ENCODE data around the gene NAV2. TPM values are rescaled to one million over a fixed set of nuclear protein-coding genes. Genes with fewer than 3 reads are reported as not detected.

NAV2 gene
- total and polyA plus RNA-seq, 5 donors = 4.4 to 12.9 (median 8.6) TPM

DNA sequence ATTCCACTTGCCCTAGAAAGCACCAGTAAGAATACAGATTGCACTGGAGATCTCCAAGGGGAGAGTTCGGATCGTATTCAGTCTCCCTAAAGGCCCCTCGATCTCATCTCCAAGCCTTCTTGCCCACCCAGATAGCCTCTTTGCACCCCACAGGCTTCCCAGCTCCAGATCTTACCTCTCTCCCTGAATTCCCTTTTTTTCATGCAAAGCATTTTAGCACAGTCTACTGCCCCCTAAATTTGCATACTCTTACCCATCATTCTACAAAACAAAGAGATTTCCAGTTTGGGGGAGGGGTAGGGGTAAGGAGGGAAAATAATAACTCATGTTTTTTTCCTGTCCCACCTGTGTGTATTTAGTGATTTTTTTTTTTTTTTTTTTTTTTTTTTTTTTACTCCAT lies 105.2 kb downstream of the NAV2 start:
- WGBS = 78% methylated on average over 3 of the region's 3 CpGs
- H3K4me1 ChIP-seq (ENCODE audit: control insufficient read depth, insufficient read depth, low read length) = peaks cover 11% of the 10 kb centered on the region
- H3K27ac ChIP-seq (ENCODE audit: low read length) = no peak overlapping the region
- no peak overlapping the region for H3K4me3 ChIP-seq (ENCODE audit: low read length)
- no peaks in the 10 kb centered on the region for H3K27me3 ChIP-seq (ENCODE audit: control insufficient read depth, insufficient read depth)
- no peak for ATAC-seq
- H3K9me3 ChIP-seq (ENCODE audit: control insufficient read depth, low read length) = no peaks in the 10 kb centered on the region
- DNase-seq = no peak
- intact Hi-C loops (cut with DNase I) = loop anchor here in 1 of 4 donors (10.0 kb wide), 1 partner anchor 87 kb away; no protein-coding TSS in a partner anchor

DNA sequence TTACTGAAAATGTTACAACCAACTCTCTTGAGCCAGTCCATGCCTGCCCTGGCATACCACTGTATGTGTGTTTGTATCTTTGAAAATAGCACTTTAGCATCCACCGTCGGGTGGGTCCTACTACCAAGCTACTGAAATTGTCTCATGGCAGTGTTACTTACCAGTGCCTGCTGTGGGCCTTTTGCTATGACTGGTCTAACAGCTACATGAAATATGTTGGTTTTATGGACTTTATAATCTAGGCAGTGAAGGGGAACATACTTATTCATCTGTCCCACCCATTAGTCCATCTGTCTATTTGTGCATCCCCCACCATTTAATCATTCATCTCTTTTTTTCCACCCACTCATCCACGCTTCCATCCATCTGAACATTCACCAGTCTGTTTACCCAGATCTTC lies 106.0 kb downstream of the NAV2 start:
- peaks cover 12% of the 10 kb centered on the region for H3K4me1 ChIP-seq (ENCODE audit: control insufficient read depth, insufficient read depth, low read length)
- no peak overlapping the region for H3K4me3 ChIP-seq (ENCODE audit: low read length)
- intact Hi-C loops (cut with DNase I) = loop anchor here in 1 of 4 donors (10.0 kb wide), 1 partner anchor 86 kb away; no protein-coding TSS in a partner anchor
- no peak overlapping the region for H3K27ac ChIP-seq (ENCODE audit: low read length)
- H3K27me3 ChIP-seq (ENCODE audit: control insufficient read depth, insufficient read depth) = no peaks in the 10 kb centered on the region
- 90% methylated on average over 3 of the region's 3 CpGs for WGBS
- no peaks in the 10 kb centered on the region for H3K9me3 ChIP-seq (ENCODE audit: control insufficient read depth, low read length)
- no peak for DNase-seq
- ATAC-seq = no peak

- Histone ChIP-seq H3K27me3 (ENCODE audit: control insufficient read depth, insufficient read depth) (no peaks in the 10 kb centered on the region), H3K9me3 (ENCODE audit: control insufficient read depth, low read length) (no peaks in the 10 kb centered on the region), H3K27ac (ENCODE audit: low read length) (no peak overlapping the region), H3K4me3 (ENCODE audit: low read length) (no peak overlapping the region), H3K4me1 (ENCODE audit: control insufficient read depth, insufficient read depth, low read length) (peaks cover 12% of the 10 kb centered on the region)
- no peak for ATAC-seq
- no peak for DNase-seq
- intact Hi-C loops (cut with DNase I) = loop anchor here in 1 of 4 donors (10.0 kb wide), 1 partner anchor 86 kb away; no protein-coding TSS in a partner anchor
- WGBS = 83% methylated on average over 2 of the region's 2 CpGs
Measured at GRCh38 chr11:19819148-19819547, 106.5 kb downstream of the NAV2 start.

DNA sequence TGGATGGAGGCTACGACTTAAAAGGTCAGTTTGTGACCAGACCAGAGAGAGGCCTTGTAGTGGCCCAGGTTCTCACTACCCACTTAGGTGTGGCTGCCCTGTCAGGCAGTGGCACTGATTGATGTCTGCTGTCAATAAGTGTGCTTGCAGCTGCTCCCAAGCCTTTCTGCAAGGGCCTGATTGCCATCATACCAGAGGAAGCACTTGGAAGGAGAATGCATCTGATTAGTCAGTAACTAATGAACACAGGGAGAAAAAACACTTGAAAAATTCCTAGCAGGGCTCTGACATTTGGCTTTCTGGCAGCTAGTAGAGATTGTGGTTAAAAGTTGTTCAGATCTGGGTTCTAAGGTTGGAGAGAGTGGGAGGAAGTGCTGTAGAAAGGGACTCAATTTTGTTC lies 107.5 kb downstream of the NAV2 start:
- Histone ChIP-seq H3K9me3 (ENCODE audit: control insufficient read depth, low read length) (no peaks in the 10 kb centered on the region), H3K27ac (ENCODE audit: low read length) (no peak overlapping the region), H3K4me1 (ENCODE audit: control insufficient read depth, insufficient read depth, low read length) (peaks cover 8% of the 10 kb centered on the region), H3K4me3 (ENCODE audit: low read length) (no peak overlapping the region), H3K27me3 (ENCODE audit: control insufficient read depth, insufficient read depth) (no peaks in the 10 kb centered on the region)
- no peak for DNase-seq
- 86% methylated on average over 1 of the region's 1 CpG for WGBS
- ATAC-seq = no peak
- intact Hi-C loops (cut with DNase I) = no loop called here

- WGBS = 86% methylated on average over 1 of the region's 1 CpG
- Histone ChIP-seq H3K4me3 (ENCODE audit: low read length) (no peak overlapping the region), H3K27me3 (ENCODE audit: control insufficient read depth, insufficient read depth) (no peaks in the 10 kb centered on the region), H3K4me1 (ENCODE audit: control insufficient read depth, insufficient read depth, low read length) (peaks cover 4% of the 10 kb centered on the region), H3K9me3 (ENCODE audit: control insufficient read depth, low read length) (no peaks in the 10 kb centered on the region), H3K27ac (ENCODE audit: low read length) (no peak overlapping the region)
- intact Hi-C loops (cut with DNase I) = no loop called here
- ATAC-seq (no peak), DNase-seq (no peak)
Measured at GRCh38 chr11:19821412-19821875, 108.8 kb downstream of the NAV2 start.

DNA sequence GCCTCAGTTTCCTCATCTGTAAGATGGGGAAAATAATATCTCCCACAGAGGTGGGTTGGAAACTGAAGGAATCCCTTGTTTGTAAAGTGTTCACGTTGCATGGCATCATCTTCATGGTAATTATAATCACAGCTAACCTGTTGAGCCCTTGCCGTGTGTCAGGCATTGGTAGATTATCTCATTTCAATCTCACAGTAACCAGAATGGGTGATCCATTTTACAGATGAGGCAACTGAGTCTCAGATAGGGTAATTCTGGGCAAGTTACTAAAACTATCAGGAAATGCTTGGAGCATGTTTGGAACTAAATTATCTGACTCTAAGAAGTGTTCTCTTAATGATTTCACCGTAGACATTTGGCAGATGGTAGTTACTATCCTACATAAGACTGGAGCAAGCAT lies 109.4 kb downstream of the NAV2 start:
- intact Hi-C loops (cut with DNase I) = no loop called here
- no peaks in the 10 kb centered on the region for H3K27me3 ChIP-seq (ENCODE audit: control insufficient read depth, insufficient read depth)
- DNase-seq = no peak
- no peaks in the 10 kb centered on the region for H3K9me3 ChIP-seq (ENCODE audit: control insufficient read depth, low read length)
- H3K4me1 ChIP-seq (ENCODE audit: control insufficient read depth, insufficient read depth, low read length) = peaks cover 4% of the 10 kb centered on the region
- no peak overlapping the region for H3K4me3 ChIP-seq (ENCODE audit: low read length)
- no peak overlapping the region for H3K27ac ChIP-seq (ENCODE audit: low read length)
- no peak for ATAC-seq
- WGBS = 89% methylated on average over 3 of the region's 3 CpGs

- DNase-seq = no peak
- Histone ChIP-seq H3K9me3 (ENCODE audit: control insufficient read depth, low read length) (no peaks in the 10 kb centered on the region), H3K27me3 (ENCODE audit: control insufficient read depth, insufficient read depth) (no peaks in the 10 kb centered on the region), H3K4me1 (ENCODE audit: control insufficient read depth, insufficient read depth, low read length) (peaks cover 4% of the 10 kb centered on the region), H3K27ac (ENCODE audit: low read length) (no peak overlapping the region), H3K4me3 (ENCODE audit: low read length) (no peak overlapping the region)
- no peak for ATAC-seq
- intact Hi-C loops (cut with DNase I) = no loop called here
Measured at GRCh38 chr11:19822531-19822930, 109.9 kb downstream of the NAV2 start.

GRCh38 chr11:19826606-19827005 lies 114.0 kb downstream of the NAV2 start:
- Histone ChIP-seq H3K9me3 (ENCODE audit: control insufficient read depth, low read length) (no peaks in the 10 kb centered on the region), H3K27me3 (ENCODE audit: control insufficient read depth, insufficient read depth) (no peaks in the 10 kb centered on the region), H3K4me3 (ENCODE audit: low read length) (no peak overlapping the region), H3K4me1 (ENCODE audit: control insufficient read depth, insufficient read depth, low read length) (peaks cover 7% of the 10 kb centered on the region), H3K27ac (ENCODE audit: low read length) (no peak overlapping the region)
- WGBS = 75% methylated on average over 4 of the region's 4 CpGs
- DNase-seq = no peak
- intact Hi-C loops (cut with DNase I) = no loop called here
- no peak for ATAC-seq

DNA sequence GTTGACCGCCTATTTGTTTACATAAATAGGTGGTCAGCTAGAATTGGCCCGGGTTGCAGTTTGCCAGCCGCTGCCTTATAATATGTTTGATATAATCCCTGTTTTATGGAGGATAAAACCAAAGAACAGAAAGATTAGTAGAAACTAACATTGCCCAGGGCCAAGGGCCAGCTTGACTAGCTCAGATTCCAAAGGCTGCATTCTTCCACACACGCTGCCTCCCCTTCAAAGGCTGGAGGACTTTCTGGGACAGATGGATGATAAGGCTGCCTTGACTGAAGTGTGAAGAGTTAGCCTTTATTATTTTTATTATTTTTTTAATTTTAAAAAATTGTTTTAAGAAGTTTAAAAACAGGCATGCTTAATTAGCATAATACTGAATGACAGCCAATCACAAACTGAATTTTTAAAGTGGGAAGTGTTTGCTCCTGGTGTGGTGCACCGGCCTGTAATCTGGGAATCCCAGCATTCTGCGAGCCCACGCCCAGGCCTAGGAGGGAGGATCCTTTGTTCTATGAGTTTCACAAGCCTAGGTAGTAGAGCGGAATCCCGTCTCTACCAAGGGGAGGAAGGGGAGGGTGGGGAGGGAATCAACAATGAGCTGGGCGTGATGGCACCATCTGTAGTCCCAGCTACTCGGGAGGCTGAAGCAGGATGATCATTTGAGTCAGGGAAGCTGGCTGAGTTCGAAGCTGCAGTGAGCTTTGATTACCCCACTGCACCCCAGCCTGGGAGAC lies 114.9 kb downstream of the NAV2 start:
- DNase-seq (no peak), ATAC-seq (no peak)
- H3K4me1 ChIP-seq (ENCODE audit: control insufficient read depth, insufficient read depth, low read length) = peaks cover 7% of the 10 kb centered on the region
- H3K9me3 ChIP-seq (ENCODE audit: control insufficient read depth, low read length) = no peaks in the 10 kb centered on the region
- no peak overlapping the region for H3K27ac ChIP-seq (ENCODE audit: low read length)
- WGBS = 73% methylated on average over 12 of the region's 12 CpGs
- H3K27me3 ChIP-seq (ENCODE audit: control insufficient read depth, insufficient read depth) = no peaks in the 10 kb centered on the region
- H3K4me3 ChIP-seq (ENCODE audit: low read length) = no peak overlapping the region
- intact Hi-C loops (cut with DNase I) = no loop called here

DNA sequence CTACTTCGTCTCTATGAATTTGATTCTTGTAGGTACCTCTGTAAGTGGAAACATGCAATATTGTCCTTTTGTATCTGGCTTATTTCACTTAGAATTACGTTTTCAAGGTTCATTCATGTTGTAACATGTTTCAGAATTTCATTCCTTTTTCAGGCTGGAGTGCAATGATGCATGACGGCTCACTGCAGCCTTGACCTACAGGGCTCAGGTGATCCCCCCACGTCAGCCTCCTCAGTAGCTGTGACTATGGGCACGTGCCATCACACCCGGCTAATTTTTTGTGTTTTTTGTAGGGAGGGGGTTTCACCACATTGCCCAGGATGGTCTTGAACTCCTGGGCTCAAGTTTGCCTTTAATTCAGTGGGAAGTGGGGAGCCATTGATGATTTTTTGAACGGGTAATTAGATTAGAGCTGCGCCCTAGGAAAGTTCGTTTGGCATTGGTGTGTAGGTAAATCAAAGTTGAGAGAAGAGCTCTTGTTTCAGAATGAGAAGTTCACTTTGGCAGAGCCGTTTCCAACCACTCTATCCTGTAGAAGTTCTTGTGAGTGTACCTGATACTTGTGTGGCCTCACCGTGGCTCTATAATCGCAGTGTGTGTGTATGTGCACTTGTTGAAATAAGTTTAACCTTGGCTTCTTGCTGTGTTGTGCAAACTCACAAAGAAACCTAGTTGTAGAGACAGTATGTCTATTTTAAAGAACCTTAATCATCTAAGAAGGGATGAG lies 115.9 kb downstream of the NAV2 start:
- peaks cover 5% of the 10 kb centered on the region for H3K4me1 ChIP-seq (ENCODE audit: control insufficient read depth, insufficient read depth, low read length)
- 83% methylated on average over 12 of the region's 12 CpGs for WGBS
- H3K4me3 ChIP-seq (ENCODE audit: low read length) = no peak overlapping the region
- no peak for ATAC-seq
- no peak for DNase-seq
- no peak overlapping the region for H3K27ac ChIP-seq (ENCODE audit: low read length)
- intact Hi-C loops (cut with DNase I) = no loop called here
- no peaks in the 10 kb centered on the region for H3K27me3 ChIP-seq (ENCODE audit: control insufficient read depth, insufficient read depth)
- H3K9me3 ChIP-seq (ENCODE audit: control insufficient read depth, low read length) = no peaks in the 10 kb centered on the region

GRCh38 chr11:19829109-19829837 lies 116.6 kb downstream of the NAV2 start:
- 40% methylated on average over 7 of the region's 7 CpGs for WGBS

More at GRCh38 chr11:19829109-19829837, 116.6 kb downstream of the NAV2 start:
- no peak for ATAC-seq
- Histone ChIP-seq H3K4me1 (ENCODE audit: control insufficient read depth, insufficient read depth, low read length) (peaks cover 5% of the 10 kb centered on the region), H3K27ac (ENCODE audit: low read length) (no peak overlapping the region), H3K4me3 (ENCODE audit: low read length) (no peak overlapping the region), H3K9me3 (ENCODE audit: control insufficient read depth, low read length) (no peaks in the 10 kb centered on the region), H3K27me3 (ENCODE audit: control insufficient read depth, insufficient read depth) (no peaks in the 10 kb centered on the region)
- DNase-seq = no peak
- intact Hi-C loops (cut with DNase I) = no loop called here
